A172 (cell line): ENCODE measurements around the gene SYT1. TPM values are rescaled to one million over a fixed set of nuclear protein-coding genes. Genes with fewer than 3 reads are reported as not detected.

Source experiments
- DNase-seq: peaks from one replicate; pipeline ENCODE4 v3.0.0-alpha.2; 2015; ENCODE audit warnings: low spot score
- total RNA-seq: library from RNA; depleted of rRNA; stranded (reverse); fragments of >200 nt; shearing (Covaris generic); gene quantifications from 2 replicates; pipeline ENCODE4 v1.2.3, GENCODE V29; 2014

The SYT1 gene
- total RNA-seq, 1 experiment from 2014 or later = 7.5 TPM

- DNase-seq = no peak
Observed at GRCh38 chr12:79056775-79057174, 192.2 kb downstream of the SYT1 start.

- DNase-seq = no peak
Observed at GRCh38 chr12:79057540-79057939, 193.0 kb downstream of the SYT1 start.

GRCh38 chr12:79058342-79058741 lies 193.8 kb downstream of the SYT1 start:
- peak; percentile 79 for DNase-seq

GRCh38 chr12:79059557-79059956 lies 195.0 kb downstream of the SYT1 start:
- DNase-seq = no peak

GRCh38 chr12:79063258-79063657 lies 198.7 kb downstream of the SYT1 start:
- no peak for DNase-seq

- DNase-seq = no peak
Observed at GRCh38 chr12:79067977-79068376, 203.4 kb downstream of the SYT1 start.

- DNase-seq = no peak
Observed at GRCh38 chr12:79069009-79069408, 204.4 kb downstream of the SYT1 start.

GRCh38 chr12:79071498-79071897 lies 206.9 kb downstream of the SYT1 start:
- DNase-seq = no peak

GRCh38 chr12:79073506-79073905 lies 208.9 kb downstream of the SYT1 start:
- DNase-seq = no peak

GRCh38 chr12:79082595-79082994 lies 218.0 kb downstream of the SYT1 start:
- no peak for DNase-seq

GRCh38 chr12:79083181-79083580 lies 218.6 kb downstream of the SYT1 start:
- DNase-seq = no peak

GRCh38 chr12:79085106-79085682 lies 220.6 kb downstream of the SYT1 start:
- DNase-seq = no peak

GRCh38 chr12:79086541-79087296 lies 222.1 kb downstream of the SYT1 start:
- DNase-seq = no peak

GRCh38 chr12:79098530-79098929 lies 234.0 kb downstream of the SYT1 start:
- no peak for DNase-seq

GRCh38 chr12:79108962-79109361 lies 244.4 kb downstream of the SYT1 start:
- no peak for DNase-seq

GRCh38 chr12:79114896-79115295 lies 250.3 kb downstream of the SYT1 start:
- no peak for DNase-seq

GRCh38 chr12:79115743-79116142 lies 251.2 kb downstream of the SYT1 start:
- no peak for DNase-seq

- DNase-seq = no peak
Observed at GRCh38 chr12:79119796-79120195, 255.2 kb downstream of the SYT1 start.

GRCh38 chr12:79121486-79121885 lies 256.9 kb downstream of the SYT1 start:
- DNase-seq = peak; percentile 2

GRCh38 chr12:79124385-79124784 lies 259.8 kb downstream of the SYT1 start:
- DNase-seq = no peak

- no peak for DNase-seq
Observed at GRCh38 chr12:79125358-79125757, 260.8 kb downstream of the SYT1 start.

- peak; percentile 17 for DNase-seq
Observed at GRCh38 chr12:79127271-79127751, 262.7 kb downstream of the SYT1 start.

GRCh38 chr12:79128956-79129355 lies 264.4 kb downstream of the SYT1 start:
- DNase-seq = no peak
